NCI-H2196 (cell line): ENCODE data around the gene SNTG2.

Experiments
- DNase-seq: peaks from one replicate; lab custom pipeline; 2025; ENCODE audit not compliant: unreplicated experiment; lab: John Stamatoyannopoulos, UW

SNTG2 gene

GRCh38 chr2:926259-926793 lies 24.3 kb upstream of the SNTG2 start:
- DNase-seq: no peak

- DNase-seq: no peak
These were observed 23.8 kb upstream of the SNTG2 start for GRCh38 chr2:926896-927295.

GRCh38 chr2:929011-929735 lies 21.5 kb upstream of the SNTG2 start:
- no peak for DNase-seq

GRCh38 chr2:929925-930324 lies 20.7 kb upstream of the SNTG2 start:
- no peak for DNase-seq

- no peak for DNase-seq
These were observed 19.7 kb upstream of the SNTG2 start for GRCh38 chr2:930935-931334.

- DNase-seq: no peak
These were observed 18.1 kb upstream of the SNTG2 start for GRCh38 chr2:932320-933115.

- no peak for DNase-seq
These were observed 16.8 kb upstream of the SNTG2 start for GRCh38 chr2:933734-934295.

GRCh38 chr2:937530-937929 lies 13.1 kb upstream of the SNTG2 start:
- DNase-seq: no peak

- DNase-seq: no peak
These were observed 12.3 kb upstream of the SNTG2 start for GRCh38 chr2:938181-939005.

GRCh38 chr2:939936-940601 lies 10.6 kb upstream of the SNTG2 start:
- no peak for DNase-seq

GRCh38 chr2:941871-942270 lies 8.8 kb upstream of the SNTG2 start:
- no peak for DNase-seq

GRCh38 chr2:942775-943460 lies 7.7 kb upstream of the SNTG2 start:
- DNase-seq: no peak

- no peak for DNase-seq
These were observed 7.2 kb upstream of the SNTG2 start for GRCh38 chr2:943461-943797.

GRCh38 chr2:943821-944220 lies 6.8 kb upstream of the SNTG2 start:
- no peak for DNase-seq

GRCh38 chr2:944693-945092 lies 6.0 kb upstream of the SNTG2 start:
- DNase-seq: no peak

GRCh38 chr2:945104-945503 lies 5.5 kb upstream of the SNTG2 start:
- no peak for DNase-seq

- no peak for DNase-seq
These were observed 4.3 kb upstream of the SNTG2 start for GRCh38 chr2:946073-946948.

GRCh38 chr2:949384-950079 lies 1.1 kb upstream of the SNTG2 start:
- DNase-seq: no peak
